Stomach (tissue), 4 donors: ENCODE results near the gene SMPD1.

ENCODE experiments used
- EP300 ChIP-seq: sonication (generic); formaldehyde crosslinking; IDR thresholded peaks from one replicate; pipeline ENCODE4 v1.6.1; 2017; ENCODE audit warnings: antibody characterized with exemption
- POLR2A ChIP-seq, 4 donors: fragments of 450-650 bp; IDR thresholded peaks; one replicate each; pipeline ENCODE4 v1.6.1; 2016; ENCODE audit warnings: antibody characterized with exemption in 4 of 4, control low read depth in 2 of 4, mild to moderate bottlenecking in 1 of 4, moderate library complexity in 1 of 4
- TF ChIP-seq, protein P1 (sequence below), 7 experiments: fragments of 450-650 bp in 4 of 7; fragments of 200-600 bp in 3 of 7; sonication (generic) in 3 of 7; IDR thresholded peaks; one replicate each; pipeline ENCODE4 v1.5.1; 2016 to 2019; ENCODE audit warnings: antibody characterized with exemption in 7 of 7, control low read depth in 2 of 7, mild to moderate bottlenecking in 1 of 7

DNA sequence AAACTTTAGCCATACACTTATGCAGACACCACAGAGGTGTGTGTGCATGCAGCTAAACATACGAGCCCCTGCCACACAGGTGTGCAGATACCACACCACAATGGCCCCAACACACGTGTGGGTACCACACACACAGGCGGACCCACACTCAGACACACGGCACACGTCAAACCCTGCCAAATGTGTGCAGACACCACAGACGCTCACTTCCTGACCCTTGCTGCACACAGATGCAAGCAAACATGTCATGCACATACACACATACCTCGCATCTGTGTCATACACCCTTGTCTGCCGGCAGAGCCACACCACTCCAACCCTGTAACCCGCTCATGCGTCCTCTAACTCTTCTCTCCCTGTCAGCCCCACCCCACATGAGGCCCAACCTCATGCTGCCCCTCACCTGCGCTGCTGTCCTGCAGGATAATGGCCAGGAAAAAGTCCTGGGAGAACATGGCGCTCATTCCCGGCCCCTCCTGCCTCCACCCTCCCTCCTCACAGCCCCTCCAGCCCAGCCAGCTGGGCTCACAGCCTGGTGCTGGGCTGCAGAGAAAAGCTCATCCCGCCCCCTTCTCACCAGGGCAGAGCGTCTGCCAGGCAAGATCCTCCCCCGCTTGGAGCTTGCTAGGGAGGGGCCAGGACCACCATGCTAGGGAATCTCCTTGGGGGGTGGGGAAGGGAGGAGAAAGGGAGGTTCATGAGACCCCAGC, 14.2 kb downstream of the SMPD1 start:
- TF ChIP-seq, protein P1, sequence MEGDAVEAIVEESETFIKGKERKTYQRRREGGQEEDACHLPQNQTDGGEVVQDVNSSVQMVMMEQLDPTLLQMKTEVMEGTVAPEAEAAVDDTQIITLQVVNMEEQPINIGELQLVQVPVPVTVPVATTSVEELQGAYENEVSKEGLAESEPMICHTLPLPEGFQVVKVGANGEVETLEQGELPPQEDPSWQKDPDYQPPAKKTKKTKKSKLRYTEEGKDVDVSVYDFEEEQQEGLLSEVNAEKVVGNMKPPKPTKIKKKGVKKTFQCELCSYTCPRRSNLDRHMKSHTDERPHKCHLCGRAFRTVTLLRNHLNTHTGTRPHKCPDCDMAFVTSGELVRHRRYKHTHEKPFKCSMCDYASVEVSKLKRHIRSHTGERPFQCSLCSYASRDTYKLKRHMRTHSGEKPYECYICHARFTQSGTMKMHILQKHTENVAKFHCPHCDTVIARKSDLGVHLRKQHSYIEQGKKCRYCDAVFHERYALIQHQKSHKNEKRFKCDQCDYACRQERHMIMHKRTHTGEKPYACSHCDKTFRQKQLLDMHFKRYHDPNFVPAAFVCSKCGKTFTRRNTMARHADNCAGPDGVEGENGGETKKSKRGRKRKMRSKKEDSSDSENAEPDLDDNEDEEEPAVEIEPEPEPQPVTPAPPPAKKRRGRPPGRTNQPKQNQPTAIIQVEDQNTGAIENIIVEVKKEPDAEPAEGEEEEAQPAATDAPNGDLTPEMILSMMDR (IDR thresholded peaks at IDR 0.05): no peak
- TF ChIP-seq EP300 (no peak), POLR2A (IDR thresholded peaks at IDR 0.05) (no peak)
